K562 (cell line): ENCODE results near the gene AMT.

Source experiments
- CEBPZ ChIP-seq: fragments of 150-350 bp; IDR thresholded peaks from 2 replicates; pipeline ENCODE4 v1.6.1; 2014; ENCODE audit warnings: low read depth, mild to moderate bottlenecking, low read length, borderline replicate concordance
- CREM ChIP-seq: IDR thresholded peaks from 2 replicates; pipeline ENCODE4 v1.6.1; 2014; ENCODE audit warnings: antibody characterized with exemption, low read depth
- DPF2 ChIP-seq: fragments of 450-650 bp; IDR thresholded peaks from 2 replicates; pipeline ENCODE4 v1.6.1; 2016
- NEUROD1 ChIP-seq: fragments of 150-350 bp; IDR thresholded peaks from 2 replicates; pipeline ENCODE4 v1.6.1; 2014; ENCODE audit warnings: borderline replicate concordance, low read length, low read depth; ENCODE audit not compliant: partially characterized antibody
- PHB2 ChIP-seq: fragments of 450-650 bp; IDR thresholded peaks from 2 replicates; pipeline ENCODE4 v1.6.1; 2017; ENCODE audit warnings: low read depth
- TEAD4 ChIP-seq, 2 experiments: sonication (generic) in 1 of 2; formaldehyde crosslinking in 1 of 2; IDR thresholded peaks; 2 replicates each; pipeline versions ENCODE4 v1.6.1 to v1.8.0; 2012 to 2022; ENCODE audit warnings: borderline replicate concordance in 1 of 2, inconsistent platforms in 1 of 2, low read length in 1 of 2, mild to moderate bottlenecking in 1 of 2, missing genetic modification reagents in 1 of 2
- TF ChIP-seq, protein P1 (sequence below): sonication (generic); formaldehyde crosslinking; IDR thresholded peaks from 2 replicates; pipeline ENCODE4 v1.9.0; 2022; ENCODE audit warnings: mild to moderate bottlenecking, missing genetic modification reagents

DNA sequence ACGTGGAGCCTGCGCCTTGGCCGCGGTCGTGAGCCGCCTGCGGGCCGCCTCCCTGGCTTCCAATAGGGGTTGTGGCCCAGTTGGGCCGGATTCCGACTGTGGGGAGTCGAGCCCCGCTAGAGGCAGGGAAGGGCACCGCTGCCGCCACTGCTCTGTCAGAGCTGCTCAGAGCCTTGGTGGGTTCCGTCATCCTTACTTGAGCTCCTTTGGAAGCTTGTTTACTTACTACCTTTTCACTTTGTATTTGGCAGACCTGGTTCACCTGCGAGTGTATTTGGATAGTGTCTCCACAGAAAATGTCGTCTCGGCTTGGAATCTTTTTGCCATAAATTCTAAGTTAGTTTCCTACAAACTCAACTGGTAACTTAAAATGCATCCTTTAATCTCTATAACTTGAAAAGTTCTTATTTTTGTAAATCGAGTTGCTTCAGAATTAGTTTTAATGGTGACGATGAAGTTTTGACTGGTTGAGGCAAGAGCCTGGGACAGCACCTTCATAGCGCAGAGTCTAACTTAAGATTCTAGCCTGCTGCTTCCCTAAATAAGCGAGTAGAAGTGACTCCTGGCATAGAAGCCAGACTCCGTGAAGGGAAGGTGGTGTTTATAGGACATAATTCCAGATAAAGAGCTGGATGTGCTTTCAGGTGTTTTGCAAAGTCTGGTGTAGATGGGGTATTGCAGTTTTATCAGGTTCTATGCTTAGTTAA lies 48.6 kb upstream of the AMT start:
- TF ChIP-seq, protein P1, sequence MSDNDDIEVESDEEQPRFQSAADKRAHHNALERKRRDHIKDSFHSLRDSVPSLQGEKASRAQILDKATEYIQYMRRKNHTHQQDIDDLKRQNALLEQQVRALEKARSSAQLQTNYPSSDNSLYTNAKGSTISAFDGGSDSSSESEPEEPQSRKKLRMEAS (CRISPR knock-in tag) = no peak
- TF ChIP-seq DPF2 = no peak
- no peak for TF ChIP-seq CEBPZ
- no peak for TF ChIP-seq PHB2
- TF ChIP-seq CREM = no peak
- TF ChIP-seq TEAD4 (IDR thresholded peaks at IDR 0.05; ENCODE audit: low read length) = no peak
- TF ChIP-seq TEAD4 (CRISPR knock-in tag; IDR thresholded peaks at IDR 0.05; ENCODE audit: borderline replicate concordance) = no peak
- no peak for TF ChIP-seq NEUROD1
